HG02678 (cell line): Measurements from ENCODE around the gene CLCN2.
"Not testable (repeated sequence)": the region's sequence is repeated elsewhere in the genome, so short reads cannot be mapped to it uniquely, and the experiment has no call there.

ENCODE experiments used
- ATAC-seq: cut with Tn5 transposase; IDR thresholded peaks from one replicate; pipeline ENCODE4 v1.9.1; 2021; ENCODE audit warnings: mild to moderate bottlenecking, moderate library complexity; ENCODE audit not compliant: unreplicated experiment

Gene CLCN2

DNA sequence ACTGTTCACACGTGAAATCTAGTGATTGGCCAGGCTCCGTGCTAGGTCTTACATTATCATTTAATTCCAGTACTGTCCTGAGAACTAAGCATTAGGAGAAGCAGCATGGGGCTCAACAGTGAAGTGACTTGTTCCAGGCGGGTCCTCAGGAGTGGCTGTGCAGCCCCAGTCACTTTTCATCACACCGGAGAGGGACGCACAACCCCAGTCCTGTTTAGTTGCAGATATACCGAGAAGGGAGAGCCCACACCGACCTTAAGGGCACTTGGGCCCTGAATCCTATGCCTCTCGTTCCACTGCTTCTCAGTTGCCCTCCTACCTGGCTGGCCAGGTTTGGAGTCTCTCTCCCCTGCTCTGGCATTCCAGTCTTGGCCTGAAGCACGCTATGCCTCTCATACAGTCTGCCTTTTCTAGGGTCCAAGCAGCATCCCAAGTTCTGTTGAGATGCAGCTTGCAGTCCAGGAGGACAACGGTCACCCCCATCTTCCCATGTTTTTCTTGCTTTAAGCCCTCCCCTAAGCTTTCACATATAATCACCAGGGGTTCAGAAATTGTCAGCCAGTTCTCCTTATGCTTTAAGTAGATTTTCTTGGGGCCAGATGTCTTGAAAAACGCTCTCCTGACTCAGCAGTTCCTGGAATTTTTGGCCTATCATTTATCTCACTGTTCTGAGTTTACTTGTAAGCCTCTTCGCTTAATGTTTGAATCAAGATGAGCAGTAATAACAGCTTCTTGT, 13.9 kb downstream of the CLCN2 start:
- ATAC-seq, result no peak

GRCh38 chr3:184346480-184347190, 14.8 kb downstream of the CLCN2 start:
- ATAC-seq, result no peak

DNA sequence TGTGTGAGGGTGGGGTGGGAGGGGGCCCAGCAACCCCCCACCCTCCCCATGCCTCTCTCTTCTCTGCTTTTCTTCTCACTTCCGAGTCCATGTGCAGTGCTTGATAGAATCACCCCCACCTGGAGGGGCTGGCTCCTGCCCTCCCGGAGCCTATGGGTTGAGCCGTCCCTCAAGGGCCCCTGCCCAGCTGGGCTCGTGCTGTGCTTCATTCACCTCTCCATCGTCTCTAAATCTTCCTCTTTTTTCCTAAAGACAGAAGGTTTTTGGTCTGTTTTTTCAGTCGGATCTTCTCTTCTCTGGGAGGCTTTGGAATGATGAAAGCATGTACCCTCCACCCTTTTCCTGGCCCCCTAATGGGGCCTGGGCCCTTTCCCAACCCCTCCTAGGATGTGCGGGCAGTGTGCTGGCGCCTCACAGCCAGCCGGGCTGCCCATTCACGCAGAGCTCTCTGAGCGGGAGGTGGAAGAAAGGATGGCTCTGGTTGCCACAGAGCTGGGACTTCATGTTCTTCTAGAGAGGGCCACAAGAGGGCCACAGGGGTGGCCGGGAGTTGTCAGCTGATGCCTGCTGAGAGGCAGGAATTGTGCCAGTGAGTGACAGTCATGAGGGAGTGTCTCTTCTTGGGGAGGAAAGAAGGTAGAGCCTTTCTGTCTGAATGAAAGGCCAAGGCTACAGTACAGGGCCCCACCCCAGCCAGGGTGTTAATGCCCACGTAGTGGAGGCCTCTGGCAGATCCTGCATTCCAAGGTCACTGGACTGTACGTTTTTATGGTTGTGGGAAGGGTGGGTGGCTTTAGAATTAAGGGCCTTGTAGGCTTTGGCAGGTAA, 15.9 kb downstream of the CLCN2 start:
- ATAC-seq, result no peak

DNA sequence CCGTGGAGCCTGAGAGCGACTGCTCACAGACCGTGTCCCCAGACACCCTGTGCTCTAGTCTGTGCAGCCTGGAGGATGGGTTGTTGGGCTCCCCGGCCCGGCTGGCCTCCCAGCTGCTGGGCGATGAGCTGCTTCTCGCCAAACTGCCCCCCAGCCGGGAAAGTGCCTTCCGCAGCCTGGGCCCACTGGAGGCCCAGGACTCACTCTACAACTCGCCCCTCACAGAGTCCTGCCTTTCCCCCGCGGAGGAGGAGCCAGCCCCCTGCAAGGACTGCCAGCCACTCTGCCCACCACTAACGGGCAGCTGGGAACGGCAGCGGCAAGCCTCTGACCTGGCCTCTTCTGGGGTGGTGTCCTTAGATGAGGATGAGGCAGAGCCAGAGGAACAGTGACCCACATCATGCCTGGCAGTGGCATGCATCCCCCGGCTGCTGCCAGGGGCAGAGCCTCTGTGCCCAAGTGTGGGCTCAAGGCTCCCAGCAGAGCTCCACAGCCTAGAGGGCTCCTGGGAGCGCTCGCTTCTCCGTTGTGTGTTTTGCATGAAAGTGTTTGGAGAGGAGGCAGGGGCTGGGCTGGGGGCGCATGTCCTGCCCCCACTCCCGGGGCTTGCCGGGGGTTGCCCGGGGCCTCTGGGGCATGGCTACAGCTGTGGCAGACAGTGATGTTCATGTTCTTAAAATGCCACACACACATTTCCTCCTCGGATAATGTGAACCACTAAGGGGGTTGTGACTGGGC, 16.7 kb downstream of the CLCN2 start:
- ATAC-seq, result no peak

- ATAC-seq, result no peak
Measured at GRCh38 chr3:184343200-184343876, 18.1 kb downstream of the CLCN2 start.

GRCh38 chr3:184341925-184342324, 19.5 kb downstream of the CLCN2 start:
- no peak for ATAC-seq

DNA sequence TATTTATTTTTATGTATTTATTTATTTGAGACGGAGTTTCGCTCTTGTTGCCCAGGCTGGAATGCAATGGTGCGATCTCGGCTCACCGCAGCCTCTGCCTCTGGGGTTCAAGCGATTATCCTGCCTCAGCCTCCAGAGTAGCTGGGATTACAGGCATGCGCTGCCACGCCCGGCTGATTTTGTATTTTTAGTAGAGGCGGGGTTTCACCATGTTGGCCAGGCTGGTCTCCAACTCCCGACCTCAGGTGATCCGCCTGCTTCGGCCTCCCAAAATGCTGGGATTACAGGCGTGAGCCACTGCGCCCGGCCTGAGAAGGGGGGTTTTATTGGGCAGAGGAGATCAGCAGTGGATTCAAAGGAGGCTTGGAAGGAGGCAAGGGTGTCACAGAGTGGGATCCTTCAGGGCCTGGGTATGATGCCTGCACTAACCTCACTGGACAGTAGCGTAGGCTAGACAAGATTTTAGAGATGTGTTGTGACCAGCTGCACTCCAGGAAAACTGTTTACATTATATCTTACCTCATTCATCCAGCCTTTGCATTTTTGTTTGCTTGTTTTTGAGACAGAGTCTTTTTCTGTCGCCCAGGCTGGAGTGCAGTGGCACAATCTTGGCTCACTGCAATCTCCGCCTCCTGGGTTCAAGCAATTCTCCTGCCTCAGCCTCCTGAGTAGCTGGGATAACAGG, 21.8 kb downstream of the CLCN2 start:
- ATAC-seq, result not testable (repeated sequence)

- no peak for ATAC-seq
Measured at GRCh38 chr3:184339001-184339400, 22.4 kb downstream of the CLCN2 start.

DNA sequence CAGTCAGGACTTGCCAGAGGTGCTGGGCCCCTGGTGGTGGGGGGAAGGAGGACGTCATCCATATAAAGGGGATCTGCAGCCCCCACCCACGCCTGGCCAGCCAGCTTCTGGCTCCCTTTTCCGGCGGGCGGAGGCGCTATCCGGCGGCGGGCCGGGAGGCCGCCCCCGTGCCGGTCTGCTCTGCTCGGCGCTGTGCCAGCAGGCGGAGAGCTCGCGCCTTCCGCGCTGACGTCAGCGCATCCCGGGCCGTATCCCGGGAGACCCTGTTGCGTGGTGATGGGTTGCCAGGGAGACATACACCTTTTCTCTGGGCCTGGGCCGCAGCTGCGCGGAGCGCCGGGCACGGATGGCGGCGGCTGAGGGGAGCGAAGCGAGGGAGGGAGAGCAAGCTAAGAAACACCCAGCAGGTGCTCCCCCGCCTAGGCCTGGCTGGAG, 22.9 kb downstream of the CLCN2 start:
- no peak for ATAC-seq

GRCh38 chr3:184337981-184338380, 23.4 kb downstream of the CLCN2 start:
- ATAC-seq, result no peak

- no peak for ATAC-seq
Measured at GRCh38 chr3:184337399-184337714, 24.0 kb downstream of the CLCN2 start, which contains the start of gene FAM131A. Gene FAM131A (plus strand): TSS chr3:184337600. CDS start chr3:184337631, 31 bp downstream.

DNA sequence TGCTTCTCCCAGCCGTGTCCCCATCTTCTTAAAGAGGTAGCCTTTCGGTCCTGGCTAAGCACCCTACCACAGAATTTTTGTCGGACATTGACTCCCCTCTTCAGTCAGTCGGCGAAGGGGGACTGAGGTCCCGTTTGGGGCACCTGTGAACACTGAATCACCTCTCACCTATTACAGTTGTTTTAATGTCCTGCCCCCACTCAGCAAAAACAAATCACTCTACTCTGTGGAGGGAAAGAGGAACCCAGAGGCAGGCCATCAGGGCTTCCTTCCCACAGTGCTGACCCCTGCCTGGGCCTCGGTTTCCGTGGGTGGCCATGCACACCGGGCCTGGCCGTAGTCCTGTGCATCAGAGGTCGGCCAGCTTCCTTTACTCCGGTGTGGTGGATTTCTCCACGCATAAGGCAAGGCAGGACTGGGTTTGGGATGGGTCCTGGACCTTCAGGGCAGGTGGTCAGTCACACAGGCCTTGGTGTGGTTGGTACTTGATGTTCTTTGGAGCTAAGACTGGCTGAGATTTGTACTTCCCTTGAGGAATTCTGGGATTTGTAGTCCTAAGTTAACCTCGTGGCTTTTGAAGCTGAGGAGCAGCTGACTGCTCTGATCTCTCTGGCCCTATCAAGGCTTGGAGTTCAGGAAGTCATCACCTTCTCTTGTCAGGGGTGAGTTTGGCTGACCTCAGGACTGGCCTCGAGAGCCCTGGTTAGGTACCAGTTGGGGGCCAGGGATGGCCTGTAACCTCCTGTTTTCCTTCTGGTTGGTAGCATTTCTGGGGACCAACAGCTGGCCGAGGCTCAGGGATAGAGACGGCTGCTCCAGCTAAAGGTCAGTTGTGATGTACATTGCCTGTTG, 24.6 kb downstream of the CLCN2 start:
- no peak for ATAC-seq

DNA sequence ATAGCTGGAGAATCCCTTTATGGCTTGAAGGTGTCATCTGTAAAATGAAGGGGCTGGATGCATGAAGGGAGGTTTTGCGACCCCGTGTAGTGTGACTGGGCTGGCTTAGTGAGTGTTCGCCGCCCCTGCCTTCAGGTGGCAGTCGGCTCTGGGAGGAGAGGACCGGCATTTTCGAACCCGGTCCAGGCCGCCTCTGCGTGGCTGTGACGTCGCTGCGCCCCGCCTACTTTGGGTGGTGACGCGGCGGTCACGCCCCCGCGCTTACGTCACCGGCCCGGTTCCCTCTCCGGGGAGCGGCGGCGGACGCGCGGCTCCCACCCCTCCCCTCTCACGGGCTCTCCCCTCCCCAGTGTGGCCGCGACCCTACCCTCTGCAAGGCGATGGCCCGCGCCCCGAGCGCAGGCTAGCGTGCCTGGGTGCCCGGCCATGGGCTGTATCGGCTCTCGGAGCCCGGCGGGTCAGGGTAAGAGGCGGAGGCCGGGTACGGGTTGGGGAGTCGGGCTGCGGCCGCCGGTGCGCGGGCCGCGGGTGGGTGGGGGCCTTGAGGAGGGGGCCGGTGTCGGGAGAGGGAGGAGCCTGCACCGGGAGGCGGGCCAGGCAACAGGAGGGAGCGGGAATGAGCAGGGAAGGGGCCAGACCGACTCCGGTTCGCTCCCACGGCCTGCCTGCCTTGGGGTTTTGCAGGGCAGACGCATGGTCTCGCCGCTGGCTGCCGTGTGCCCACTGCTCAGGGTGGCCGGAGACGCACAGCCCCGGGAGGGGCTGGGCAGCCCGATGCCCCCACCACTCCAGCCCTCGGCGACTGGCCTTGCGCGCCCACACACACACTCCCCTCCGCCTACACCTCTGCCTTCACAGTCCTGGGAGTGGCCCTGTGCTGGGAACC, 25.5 kb downstream of the CLCN2 start:
- ATAC-seq, result peak; percentile 87

DNA sequence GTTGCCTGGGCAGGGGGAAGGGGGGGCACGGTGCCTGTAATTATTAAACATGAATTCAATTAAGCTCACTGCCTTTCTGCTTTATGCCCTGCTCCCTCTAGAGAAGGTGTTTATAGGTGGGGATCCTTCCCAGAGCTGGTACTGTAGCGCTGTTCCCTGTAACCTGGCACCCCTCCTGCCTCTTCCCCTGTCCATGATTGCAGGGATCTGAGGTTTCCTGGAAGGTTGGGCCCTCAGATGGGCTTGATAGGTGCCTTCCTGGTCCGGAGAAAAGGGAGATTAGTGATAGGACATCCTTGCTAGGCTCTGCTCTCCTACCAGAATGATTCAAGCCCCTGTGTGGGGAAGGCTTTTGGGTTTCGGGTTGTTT, 26.1 kb downstream of the CLCN2 start:
- no peak for ATAC-seq

GRCh38 chr3:184334470-184335158, 26.8 kb downstream of the CLCN2 start:
- ATAC-seq, result no peak

GRCh38 chr3:184333700-184334099, 27.7 kb downstream of the CLCN2 start:
- no peak for ATAC-seq

- ATAC-seq, result no peak
Measured at GRCh38 chr3:184333190-184333589, 28.2 kb downstream of the CLCN2 start.
